ENCODE results near the gene PTPRD.

The PTPRD gene

GRCh38 chr9:8850914-8851313 is 1761.9 kb downstream of the PTPRD start:
- DNase-seq: no peak

DNA sequence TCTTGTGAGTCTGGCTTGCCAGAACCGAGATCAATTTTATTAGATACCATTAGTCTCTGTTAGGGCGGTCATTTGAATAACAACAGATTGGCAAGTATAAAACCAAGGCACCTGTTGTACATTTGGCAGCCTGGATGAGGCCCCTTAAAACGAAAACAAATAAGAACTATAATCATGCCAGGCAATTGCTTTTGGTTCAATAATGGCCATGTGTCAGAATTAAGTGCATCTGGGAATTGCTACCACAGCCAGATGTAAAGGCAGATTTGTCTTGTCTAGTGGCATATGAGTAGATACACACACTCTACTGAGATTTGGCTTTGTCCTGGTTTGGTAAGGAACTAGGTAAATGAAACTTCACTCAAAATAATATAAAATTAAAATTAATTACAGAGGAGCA is 1767.0 kb downstream of the PTPRD start:
- DNase-seq: peak; percentile 37

DNA sequence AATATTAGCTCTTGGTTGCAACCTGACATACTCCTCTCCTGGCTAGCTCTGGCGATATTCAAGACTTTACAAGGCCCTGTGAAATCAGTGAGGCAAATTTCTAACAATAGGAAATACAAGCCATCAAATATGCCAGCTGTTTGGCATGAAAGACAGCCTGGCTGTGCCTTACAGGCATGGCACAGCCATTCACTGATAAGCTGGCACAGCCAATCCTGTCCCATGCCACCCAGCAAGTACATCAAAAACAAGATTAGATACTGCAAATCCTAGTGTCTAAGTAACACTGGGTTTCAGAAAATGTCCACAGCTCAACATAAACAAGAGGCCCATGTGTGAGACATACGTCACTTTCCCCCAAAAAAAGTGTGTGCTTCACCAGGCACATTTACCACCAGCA is 1767.4 kb downstream of the PTPRD start:
- no peak for DNase-seq

DNA sequence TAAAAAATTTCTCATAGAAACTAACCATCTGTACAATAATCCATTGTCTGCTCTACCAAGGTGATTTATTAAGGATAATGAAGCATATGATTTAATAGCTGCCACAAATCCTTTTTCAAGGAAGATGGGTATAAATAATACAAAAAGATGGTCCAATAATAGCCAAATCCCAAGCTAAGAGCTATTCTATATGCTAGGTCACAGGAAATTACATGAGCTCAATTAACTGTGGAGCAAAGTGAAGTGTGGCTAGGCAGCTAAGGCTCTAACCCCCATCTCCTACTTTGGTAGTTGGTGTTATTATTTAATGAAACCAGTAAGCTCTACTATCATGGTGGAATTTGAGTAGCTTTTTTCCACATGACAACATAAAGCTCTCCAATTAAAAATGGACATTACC is 1768.3 kb downstream of the PTPRD start:
- DNase-seq: no peak

GRCh38 chr9:8842402-8843193 is 1770.2 kb downstream of the PTPRD start:
- no peak for DNase-seq

GRCh38 chr9:8838136-8838535 is 1774.7 kb downstream of the PTPRD start:
- no peak for DNase-seq

- no peak for DNase-seq
Measured at GRCh38 chr9:8835291-8835690, 1777.5 kb downstream of the PTPRD start.

- DNase-seq: no peak
Measured at GRCh38 chr9:8832955-8833354, 1779.8 kb downstream of the PTPRD start.

GRCh38 chr9:8832386-8832785 is 1780.4 kb downstream of the PTPRD start:
- DNase-seq: no peak

GRCh38 chr9:8831568-8831967 is 1781.2 kb downstream of the PTPRD start:
- no peak for DNase-seq

- DNase-seq: no peak
Measured at GRCh38 chr9:8826281-8826680, 1786.5 kb downstream of the PTPRD start.

GRCh38 chr9:8825585-8826147 is 1787.1 kb downstream of the PTPRD start:
- DNase-seq: no peak

GRCh38 chr9:8823131-8823895 is 1789.5 kb downstream of the PTPRD start:
- no peak for DNase-seq

DNA sequence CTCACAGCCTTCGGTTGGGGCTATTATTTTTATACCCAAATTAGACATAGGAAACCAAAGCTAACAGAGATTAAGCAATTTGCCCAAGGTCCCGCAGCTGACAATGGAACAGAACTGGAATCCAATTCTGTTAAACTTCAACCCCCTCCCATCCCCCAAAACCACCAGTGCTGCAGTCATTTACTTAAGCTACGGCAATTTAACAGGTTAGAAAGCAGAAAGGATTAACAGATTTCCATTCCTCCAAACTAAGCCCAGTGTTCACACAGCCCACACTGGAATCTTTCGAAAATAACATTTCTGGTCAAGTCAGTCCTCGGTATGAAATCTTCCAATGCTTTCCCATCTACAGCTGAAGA is 1790.2 kb downstream of the PTPRD start:
- no peak for DNase-seq

- DNase-seq: no peak
Measured at GRCh38 chr9:8821910-8822666, 1790.7 kb downstream of the PTPRD start.

DNA sequence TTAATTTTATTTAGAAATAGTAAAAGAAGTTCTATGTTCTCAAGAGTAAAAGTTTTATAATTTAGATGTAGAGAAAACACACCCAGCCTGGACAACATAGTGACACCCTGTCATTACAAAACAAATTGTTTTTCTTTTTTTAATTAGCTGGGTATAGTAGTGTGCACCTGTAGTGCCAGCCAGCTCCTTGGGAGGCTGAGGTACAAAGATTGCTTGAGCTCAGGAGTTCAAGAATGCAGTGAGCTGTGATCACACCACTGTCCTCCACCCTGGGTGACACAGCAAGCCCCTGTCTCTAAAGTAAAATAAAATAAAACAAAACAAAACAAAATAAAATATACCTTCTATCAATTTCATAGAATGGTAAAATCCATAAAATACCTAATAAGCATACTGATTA is 1795.5 kb downstream of the PTPRD start:
- DNase-seq: no peak

- no peak for DNase-seq
Measured at GRCh38 chr9:8816361-8816760, 1796.4 kb downstream of the PTPRD start.

- DNase-seq: no peak
Measured at GRCh38 chr9:8815931-8816330, 1796.9 kb downstream of the PTPRD start.

GRCh38 chr9:8815219-8815618 is 1797.6 kb downstream of the PTPRD start:
- no peak for DNase-seq

GRCh38 chr9:8812888-8813287 is 1799.9 kb downstream of the PTPRD start:
- no peak for DNase-seq

GRCh38 chr9:8809741-8810140 is 1803.1 kb downstream of the PTPRD start:
- no peak for DNase-seq

DNA sequence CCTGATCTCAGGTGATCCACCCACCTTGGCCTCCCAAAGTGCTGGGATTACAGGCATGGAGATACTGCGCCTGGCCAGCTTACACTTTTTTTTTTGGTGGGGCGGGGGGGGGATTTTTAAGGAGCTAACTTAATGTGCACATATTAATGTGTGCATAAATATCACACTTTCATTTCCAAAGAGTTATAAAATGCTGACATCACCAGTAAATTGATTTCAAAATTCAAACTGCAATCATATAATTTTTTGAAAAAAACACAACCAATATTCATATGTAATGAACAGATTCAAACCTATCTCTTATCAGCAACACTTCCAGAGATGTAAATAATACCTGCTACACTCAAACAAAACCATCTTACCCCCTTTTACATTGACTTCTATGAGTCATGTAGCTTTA is 1806.7 kb downstream of the PTPRD start:
- no peak for DNase-seq

- no peak for DNase-seq
Measured at GRCh38 chr9:8804613-8805012, 1808.2 kb downstream of the PTPRD start.
